ENCODE results near the gene CD58.
A peak's percentile ranks its signal among the peaks of the same experiment; 100 is the strongest.
"Not testable (repeated sequence)": the region's sequence is repeated elsewhere in the genome, so short reads cannot be mapped to it uniquely, and the experiment has no call there.

CD58 gene

DNA sequence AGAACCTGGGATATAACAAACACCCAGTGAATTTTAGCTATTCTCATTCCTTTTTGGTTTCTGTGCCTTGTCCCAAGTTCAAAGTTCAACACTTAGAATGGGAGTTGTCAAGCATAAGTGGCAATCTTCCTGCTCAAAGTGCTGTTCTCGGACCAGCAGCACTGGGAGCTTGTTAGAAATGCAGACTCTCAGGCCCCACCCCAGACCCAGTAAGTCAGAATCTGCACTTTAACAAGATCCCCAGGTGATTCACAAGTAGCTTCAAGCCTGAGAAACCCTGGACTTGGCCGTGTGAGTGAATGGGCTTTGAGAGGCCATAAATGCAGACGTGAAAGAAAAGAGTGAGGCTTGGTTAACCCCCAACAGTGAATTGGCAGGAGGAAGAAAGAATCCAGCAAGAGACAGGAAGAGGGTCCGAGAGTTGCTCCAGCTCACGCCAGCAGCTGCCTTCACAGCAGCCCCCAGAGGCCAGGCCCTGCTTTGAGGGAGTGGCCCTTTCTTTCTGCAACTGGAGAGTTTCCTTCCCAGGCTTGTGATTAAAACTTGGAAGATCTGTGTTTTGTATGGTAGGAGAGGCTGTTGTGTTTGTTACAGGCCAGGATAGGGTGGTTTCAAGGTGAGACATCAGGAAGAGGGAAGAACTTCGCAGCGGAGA is 21.3 kb upstream of the CD58 start:
- not testable (repeated sequence) for DNase-seq

DNA sequence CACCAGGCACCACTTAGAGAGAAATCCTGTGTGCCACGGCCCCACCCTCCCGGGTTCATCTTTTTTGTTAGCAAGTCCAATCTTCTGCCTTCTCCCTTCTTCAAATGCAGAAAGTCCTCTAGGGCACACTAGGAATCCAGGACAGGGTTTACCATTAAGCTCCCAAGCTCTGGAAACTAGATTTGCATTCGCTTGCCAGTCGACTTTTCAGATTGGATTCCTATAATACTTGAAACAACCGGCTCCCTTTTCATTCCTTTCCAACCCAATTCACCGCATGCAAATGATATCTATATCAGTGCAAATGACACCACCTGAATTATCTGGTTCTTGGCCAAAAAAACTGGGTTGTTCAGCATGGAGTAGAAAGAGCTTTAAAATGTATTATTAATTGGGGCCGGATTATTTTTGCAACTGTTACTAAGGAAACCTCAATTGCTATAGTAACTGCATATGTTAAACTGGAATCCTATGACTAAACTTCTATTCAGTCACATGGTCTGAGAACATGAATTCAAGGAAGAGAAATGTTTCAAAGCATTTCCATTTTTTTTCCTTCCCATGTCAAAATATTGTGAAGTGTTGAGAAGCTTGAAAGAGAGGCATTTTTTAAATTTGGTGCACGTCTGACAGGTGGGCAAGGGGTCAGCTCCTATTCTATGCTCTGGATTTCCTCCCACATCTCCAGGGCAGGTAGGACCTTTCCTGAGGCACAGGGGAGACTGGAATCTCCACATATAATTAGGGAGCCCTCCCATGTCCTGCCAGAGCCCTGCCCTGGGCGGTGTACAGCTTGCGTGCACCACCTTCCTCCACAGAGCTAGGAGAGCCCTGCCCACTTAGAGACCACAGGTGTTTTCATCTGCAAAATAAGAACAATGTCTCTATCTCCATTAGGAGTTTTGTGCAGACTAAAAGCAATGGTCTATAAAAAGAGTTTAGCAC is 20.5 kb upstream of the CD58 start:
- DNase-seq: peak; percentile 26

DNA sequence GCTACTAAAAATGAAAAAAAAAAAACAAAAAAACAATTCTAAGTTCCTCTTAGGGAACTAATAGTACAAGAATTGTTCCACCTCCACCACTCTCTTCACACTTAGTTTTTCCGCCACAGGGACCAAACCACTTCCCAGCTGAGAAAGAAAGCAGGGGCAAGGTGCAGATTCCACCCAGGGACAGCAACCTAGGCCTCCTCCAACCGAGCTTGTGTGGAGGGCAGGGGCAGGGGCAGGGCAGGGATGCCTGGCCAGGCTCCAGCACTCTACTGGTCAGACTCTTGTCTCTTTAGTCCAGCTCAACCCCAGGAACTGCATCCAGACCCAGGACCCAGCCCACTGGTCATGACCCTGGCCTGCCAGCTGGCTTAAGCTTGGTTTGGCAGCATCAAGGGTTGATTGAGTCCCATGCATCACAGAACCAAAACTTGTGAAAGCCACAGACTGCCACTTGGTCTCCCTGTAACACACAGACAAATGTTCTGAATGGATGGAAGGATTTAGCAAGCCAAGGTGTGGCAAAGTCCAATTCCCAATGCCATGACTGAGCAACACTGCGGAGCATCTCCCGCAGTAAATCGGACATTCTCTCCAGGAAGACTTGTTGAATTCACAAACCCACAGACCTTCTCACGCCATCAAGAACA is 19.7 kb upstream of the CD58 start:
- DNase-seq: not testable (repeated sequence)

DNA sequence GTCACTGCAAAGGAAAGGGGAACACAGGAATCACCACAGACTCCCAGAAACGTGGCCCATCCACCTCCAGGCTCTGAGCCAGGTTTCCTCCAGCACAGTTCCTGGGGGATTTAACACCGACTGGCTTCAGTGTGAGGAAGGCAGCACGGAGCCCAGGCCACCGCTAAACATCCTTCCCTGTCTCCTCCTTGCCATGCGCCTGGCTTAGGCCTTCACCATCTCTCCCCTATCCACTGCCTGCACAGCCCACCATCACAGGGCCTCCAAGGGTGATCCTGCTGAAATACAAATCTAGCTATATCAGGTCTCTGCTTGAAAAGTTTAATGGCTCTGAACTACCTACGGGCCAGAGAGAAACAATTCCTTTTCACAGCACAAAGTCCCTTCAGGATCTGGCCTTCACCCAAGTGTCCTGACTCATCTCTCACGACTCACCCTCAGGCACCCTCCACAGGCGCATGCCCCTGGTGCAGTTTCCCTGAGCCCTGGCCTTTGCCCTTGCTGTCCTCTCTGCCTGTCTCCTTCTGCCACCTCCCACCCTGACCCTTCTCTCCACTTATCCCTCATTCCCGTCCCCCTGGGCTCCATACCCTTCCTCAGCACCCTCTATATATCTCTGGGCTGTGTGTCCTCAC is 18.4 kb upstream of the CD58 start:
- peak; percentile 29 for DNase-seq

DNA sequence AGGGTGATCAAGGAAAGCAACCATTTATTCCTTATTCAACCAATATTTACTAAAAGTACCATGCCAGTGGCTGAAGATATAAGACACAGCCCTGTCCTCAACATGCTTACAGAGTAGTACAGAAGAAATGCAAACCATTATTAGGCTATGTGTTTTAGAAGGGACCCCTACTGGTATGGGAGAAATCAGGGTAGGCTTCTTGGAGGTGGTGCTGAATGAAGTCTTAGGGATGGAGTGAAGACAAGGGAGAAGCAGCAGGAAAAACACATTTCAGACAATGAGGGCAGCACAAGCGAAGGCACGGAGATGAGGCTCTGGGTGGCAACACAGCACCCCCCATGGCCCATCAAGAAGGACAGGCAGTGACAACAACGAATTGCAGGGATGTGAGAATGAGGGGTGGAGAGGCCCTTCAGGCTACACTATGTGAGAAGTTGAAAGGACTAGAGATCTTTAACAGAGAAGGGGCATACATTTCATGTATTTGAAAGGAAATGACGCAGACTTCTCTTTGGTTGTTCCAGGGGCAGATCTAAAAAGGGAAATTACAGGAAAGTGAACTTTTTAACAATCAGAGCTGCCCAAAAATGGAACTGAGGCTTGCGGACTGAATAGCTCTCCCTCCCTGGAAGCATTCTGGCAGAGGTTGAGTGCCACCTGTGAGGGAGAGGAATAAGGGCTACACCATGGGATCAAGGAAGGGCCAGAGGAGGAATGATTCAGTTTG is 16.8 kb upstream of the CD58 start:
- no peak for DNase-seq

DNA sequence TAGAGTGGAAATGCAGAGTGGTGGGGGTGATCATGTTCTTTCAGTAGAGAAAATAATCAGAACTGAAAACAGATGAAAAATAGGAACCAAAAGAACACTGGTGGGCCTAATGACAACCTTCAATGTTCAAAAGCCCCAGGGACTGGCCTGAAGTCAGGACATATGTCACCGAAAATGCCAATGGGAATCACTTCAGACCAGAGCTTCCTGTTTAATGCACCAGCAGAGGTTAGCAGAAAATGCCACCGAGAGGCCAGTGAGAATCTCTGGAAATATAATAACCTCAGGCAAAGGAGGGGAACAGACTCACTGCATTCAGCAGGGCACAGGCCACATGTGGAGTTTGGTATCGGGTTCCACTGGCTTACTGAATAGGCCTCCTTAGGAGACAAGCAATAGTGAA is 15.9 kb upstream of the CD58 start:
- no peak for DNase-seq

DNA sequence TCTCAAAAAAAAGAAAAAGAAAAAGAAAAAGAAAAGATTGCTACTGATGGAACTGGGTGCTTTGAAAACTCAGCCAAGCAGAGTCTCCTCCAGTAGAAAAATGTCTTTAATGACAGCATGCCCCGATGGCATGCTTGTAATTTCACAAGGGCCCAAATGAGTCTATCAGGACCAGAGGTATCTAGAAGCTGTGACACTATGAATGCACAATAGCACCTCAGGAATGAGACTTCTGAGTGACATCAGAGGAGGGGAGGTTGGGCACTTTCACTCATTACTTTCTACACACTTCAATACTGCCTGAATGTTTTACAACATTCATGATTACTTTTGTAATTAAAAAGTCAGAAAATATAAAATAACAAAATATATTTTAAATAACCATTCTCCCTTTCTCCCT is 15.1 kb upstream of the CD58 start:
- DNase-seq: no peak

DNA sequence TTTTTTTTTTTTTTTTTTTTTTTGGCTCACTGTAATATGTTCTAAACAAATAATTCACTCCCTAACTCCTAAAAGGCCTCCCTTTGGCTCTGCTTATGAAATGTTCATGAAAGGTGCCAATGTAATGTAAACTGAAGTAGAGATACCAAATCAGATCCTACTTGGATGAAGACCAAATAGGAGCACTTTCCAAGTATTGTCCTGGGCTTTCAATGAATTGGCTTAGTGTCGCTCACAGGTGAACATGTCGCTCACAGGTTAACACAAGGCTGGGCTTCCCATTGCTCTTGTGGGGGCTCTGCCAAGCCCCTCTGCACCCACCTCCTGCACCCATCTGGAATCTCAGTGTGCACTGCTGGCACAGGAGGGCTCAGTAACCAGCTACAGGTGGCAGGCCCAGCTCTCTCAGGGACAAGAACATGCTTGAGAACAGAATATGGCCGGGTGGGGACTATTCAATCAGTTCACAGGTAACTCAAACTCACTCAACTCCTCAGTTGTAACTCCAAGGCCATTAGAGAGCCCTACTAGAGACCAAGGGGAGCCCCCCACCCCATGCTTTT is 10.6 kb upstream of the CD58 start:
- no peak for DNase-seq

DNA sequence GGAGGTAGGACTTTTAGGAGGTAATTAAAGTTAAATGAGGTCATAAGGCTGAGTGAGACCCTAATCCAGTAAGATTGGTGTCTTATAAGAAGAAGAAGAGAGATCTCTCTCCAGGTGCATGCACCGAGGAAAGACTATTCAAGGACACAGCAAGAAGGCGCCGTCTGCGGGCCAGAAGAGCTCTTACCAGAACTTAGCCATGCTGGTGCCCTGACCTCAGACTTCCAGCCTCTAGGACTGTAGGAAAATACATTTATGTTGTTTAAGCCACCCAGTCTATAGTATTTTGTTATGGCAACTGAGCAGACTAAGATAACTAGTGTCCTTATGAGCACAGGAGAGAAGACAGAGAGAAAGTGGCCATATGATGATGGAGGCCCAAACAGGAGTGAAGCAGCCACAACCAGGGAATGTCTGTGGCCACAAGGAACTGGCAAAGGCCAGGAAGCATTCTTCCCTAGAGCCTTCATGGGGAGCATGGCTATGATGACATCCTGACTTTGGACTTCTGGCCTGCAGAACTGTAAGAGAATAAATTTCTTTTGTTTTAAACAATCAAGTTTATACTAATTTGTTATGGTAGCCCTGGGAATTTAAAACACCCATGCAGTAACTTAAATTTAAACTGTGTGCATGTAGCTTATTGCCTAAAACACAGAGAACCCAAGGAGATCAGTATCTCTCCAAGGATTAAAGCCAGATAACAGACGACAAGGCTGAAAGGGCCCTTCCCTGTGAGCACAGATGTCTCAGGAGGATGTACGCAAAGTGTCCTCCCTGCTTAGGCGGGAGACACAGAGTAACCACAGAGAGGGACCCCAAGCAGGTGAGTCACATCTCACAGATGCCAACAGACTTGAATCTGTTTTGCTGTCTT is 9.9 kb upstream of the CD58 start:
- DNase-seq: peak; percentile 17

DNA sequence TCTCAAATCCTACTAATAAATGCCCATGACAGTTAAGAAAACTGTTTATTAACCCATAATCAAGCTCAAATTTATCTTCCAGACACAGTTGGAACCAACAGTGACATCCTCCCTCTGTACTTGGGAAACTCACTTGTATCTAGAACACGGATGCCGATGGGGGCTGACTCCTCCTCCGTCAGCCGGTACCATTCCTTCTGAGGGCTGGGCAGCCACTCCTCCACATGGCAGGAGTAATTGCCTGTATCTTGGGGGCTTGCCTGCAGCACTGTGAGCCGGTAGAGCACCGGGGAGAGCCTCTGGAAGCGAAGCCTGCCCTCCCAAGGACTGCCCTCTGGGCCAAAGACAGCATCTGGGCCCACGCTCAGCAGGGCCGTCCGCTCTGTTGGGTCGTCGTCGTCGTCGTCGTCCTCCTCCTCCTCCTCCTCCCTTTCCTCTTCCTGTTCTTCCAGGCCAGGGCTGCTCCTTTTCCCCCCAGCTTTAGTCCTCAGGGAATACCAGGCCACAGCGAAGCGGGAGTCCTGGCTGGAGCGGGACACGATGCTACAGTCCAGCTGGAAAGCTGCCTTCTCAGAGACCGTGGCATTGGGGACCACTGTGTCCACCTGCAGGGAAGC is 8.5 kb upstream of the CD58 start:
- DNase-seq: no peak

DNA sequence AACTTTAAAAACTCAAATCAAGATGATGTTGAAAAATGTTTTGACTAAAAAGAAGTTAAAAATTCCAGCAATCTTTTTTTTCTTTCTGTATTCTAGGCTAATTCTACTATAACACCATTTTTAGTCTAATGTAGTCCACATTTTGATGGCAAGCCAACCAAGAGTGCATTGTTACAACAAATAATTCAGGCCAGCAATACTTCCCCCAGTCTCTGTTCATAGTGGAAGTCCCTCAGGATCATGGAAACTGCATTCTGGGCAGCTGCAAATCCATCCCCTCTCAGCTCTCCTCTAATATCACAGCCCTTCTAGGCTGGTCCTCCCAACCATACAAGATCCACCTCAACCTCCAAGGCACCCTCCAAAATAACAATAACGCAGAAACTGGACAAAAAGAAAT is 7.8 kb upstream of the CD58 start:
- no peak for DNase-seq

DNA sequence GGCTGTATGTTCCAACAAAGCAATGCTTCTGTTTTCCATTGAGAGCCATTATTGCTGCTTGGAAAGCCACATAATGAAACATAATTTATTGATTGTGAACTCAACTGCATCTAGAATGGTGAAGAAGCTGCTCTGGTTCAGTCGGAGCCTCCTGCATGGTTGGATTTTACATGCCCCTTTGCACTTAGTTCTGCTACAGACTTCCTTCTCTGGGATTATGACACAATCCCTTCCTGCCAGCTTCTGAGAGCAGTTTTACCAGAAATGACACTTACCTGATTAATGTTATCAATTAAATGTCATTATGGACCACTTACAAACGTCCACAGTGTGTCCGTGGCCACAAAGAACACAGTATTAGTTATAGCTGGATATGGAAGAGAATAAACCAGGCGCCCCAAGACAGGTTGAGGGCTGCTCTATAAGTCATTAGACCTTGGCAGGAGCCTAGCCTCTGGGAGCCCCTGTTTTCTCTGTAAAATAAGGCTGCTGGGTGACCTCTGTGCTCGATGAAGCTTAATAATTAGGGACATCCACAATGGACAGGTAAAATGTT is 7.0 kb upstream of the CD58 start:
- DNase-seq: no peak

DNA sequence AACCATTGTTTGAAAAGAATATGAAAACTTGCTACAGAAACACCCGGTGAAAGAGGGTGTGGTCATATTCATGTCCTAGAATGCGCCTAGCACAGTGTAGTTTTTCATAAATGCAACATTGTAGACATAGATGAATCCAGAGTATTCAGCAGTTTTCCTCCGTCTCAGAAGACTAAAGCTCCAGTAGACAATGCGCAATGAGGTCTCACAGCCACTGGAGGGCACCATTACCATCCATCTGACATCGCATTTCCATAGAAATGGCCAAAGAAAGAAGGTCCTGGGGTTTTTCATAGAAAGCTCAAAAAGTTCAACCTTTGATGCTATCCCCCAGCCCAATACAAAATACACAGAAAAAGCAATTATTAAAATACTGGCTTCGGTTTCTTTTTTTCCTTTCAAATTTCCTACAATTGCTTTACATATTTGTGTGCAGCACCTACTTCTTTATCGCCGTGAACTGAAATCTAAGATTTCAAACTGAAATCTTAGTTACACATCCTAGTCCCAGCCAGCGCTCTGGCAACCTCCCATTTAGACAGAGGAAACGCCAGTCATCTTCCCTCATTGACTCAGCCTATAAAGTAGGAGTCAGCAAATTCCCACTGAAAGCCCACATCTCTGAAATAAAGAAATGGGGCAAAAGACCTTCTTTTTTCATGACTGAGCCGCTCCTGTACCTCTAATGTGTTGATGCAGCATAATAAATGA is 3.9 kb upstream of the CD58 start:
- peak; percentile 62 for DNase-seq

DNA sequence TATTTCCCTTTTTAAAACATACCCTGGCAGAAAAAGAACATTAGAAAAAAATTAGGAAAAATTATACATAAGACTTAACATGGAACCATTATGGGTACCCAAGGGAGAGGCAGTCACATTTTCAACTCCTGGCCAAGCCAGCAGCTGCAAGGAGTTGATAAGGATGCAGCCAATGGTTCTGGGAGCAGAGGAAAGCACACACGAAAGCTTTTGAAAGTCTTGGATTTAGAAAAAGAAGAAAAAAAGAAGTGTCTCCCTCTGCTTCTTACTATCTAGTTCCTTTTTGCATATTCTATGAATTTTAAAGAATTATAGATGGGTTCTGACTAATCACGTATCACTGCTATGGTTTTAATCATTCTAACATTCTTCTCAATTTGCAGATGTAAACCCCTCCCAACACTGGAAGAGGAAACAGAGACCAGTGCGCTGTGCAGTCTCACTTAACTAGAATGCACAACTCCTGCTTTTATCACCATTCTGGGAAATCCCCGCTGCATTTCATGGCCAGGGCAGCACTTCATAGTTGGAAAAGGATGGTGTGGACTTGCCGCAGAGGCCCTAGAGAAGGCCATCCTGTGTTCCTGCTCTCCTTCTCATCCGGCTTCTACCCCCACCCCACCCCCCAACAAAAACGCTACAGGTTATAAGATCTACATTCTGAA is 2.7 kb upstream of the CD58 start:
- peak; percentile 57 for DNase-seq

DNA sequence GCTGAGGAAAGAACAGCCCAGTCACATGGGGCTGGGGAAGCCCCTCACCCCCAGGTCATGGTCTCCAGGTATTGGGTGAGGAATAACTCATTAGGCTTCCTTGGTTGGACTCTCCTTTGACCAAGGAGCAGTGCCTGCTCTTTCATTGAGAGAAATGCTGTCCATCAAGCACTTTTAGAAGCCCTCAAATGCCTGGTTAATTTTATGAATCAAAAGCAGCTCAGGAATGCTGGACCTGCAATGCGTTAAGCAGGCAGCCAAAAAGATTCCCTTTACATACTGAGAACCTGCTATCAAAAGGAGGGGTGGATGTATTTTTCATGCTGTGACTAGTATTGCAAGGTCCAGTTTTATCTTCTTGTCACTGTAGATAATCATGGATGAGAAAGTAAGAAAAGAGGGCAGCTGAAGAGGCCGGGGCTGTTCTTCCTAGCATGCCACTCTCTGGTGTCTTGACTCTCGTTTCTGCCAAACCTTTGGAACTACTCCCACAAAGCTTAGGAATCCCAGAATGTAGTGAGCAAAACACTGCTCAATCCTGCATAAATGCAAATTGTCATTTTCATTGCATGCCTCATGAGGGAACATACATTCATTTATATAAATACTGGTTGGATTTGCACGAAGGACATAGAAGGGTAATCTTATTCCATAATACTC is 2.1 kb upstream of the CD58 start:
- DNase-seq: no peak

DNA sequence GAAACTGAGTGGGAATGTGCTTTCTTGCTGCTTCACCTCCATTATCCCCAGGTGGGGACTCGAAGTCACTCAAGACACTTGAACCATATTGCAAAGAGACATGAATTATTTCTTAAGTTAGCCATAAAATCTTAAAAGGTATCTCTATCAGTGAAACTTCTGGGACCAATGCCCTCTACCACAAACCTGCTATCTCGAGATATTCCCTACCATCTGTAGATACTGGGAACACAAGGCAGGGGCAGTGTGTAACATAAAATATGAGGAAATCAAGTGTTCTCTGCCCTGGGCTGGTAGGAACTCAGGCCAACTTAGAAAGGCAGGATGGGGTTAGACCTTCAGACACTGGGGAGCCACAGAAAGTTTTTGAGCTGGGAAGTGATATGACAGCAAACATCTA is 1.3 kb upstream of the CD58 start:
- no peak for DNase-seq

DNA sequence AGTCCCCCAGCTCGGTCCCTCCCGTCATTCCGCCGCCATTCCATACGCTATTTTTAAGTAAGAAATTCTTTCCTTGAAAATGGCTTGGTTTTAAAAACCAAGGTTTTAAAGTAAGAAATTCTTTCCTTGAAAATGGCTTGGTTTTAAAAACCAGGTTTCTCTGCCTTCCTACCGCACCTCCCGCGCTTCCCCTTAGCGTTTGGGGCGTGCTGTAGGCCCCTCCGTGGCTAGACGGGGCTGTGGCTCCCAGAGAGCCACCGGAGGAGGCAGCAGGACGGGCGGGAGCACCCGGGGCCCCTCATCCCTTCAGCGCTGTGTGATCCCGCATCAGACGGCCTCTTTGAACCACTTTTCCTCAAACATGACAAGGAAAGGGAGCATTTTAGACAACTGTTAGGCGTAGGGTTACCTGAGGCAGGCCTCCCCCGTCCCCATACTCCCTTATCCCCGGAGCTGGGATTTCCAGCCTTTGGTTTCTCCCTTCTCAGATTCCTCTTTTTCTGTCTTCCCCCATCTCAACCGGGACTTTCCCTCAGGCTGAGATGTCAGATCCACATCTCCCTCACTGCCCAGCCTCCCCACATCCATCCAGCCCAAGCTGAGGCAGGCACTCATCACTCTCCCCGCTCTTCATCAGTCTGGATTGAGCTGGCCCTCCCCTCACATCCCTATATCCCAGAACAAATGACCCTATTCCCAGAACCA is 541 bp upstream of the CD58 start:
- DNase-seq: no peak

DNA sequence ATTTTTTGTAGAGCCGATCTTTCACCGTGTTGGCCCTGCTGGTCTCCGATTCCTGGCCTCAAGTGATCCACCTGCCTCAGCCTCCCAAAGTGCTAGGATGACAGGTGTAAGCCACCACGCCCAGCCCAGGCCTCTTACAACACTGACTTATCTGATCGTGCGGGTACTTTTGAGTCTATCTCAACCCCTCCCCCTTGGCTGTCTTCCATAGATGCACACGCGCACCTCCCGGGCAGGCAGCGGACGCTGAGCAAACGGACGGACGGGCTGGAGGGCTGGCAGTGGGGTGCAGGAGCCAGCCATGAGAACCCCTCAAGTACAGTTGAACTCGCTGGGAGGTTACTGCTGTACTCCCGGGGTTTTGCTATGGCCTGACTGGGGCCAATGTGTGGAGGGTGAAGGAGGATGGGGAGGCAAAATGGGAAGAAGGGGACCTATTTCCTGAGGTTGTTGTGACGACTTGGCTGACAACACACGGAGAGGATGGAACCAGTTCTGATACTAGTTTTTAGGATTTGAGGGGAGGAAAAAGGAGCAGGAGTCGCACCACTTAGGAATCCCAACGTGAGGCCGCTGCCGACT is 959 bp downstream of the CD58 start:
- no peak for DNase-seq
